ENCODE measurements around the gene TAB3. TPM values are rescaled to one million over a fixed set of nuclear protein-coding genes. Genes with fewer than 3 reads are reported as not detected.
"Not testable (repeated sequence)": the region's sequence is repeated elsewhere in the genome, so short reads cannot be mapped to it uniquely, and the experiment has no call there.

TAB3 gene
- total and polyA plus RNA-seq, 9 of the 15 experiments (the other 6 are each of a cell fraction or from before 2014, with no cell fraction given), result 2.4 to 31.1 (median 15.5) TPM

DNA sequence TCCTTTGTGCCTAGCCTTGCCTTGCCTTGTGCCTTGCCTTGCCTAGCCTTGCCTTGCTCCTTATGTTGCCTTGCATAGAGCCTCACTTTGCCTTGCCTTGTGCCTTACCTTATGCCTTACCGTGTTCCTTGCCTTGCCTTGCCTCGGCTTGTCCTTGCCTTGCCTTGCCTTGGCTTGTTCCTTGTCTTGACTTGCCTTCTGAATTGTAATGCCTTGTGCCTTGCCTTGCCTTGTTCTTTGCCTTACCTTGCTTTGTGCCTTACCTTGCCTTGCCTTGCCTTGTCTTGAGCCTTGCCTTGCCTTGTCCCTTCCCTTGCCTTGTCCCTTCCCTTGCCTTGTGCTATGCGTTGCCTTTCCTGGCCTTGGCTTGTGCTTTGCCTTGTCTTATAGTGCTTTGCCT is 90.2 kb downstream of the TAB3 start:
- POLR2A ChIA-PET, result no interaction called here
- in situ Hi-C loops (cut with MboI) (no loop called here), intact Hi-C loops (cut with micrococcal nuclease) (no loop called here)
- ATAC-seq (no peak), DNase-seq (ENCODE audit: extremely low read depth in 1 of 4, low spot score in 3 of 4) (no peak), FAIRE-seq (no peak)
- Histone ChIP-seq H3K4me3 (no peak overlapping the region), H3K4me2 (ENCODE audit: insufficient read depth, low read length) (no peak overlapping the region), H3K4me1 (replicated peaks in 1 of 2; ENCODE audit: control insufficient read depth in 2 of 2, insufficient read depth in 2 of 2, low read length in 2 of 2) (no peaks in the 10 kb centered on the region), H4K20me1 (replicated peaks; ENCODE audit: control insufficient read depth, insufficient read depth, low read length) (no peaks in the 10 kb centered on the region), H3K27ac (ENCODE audit: extremely low read depth, low read depth, low read length) (no peak overlapping the region), H3K9ac (ENCODE audit: insufficient read depth in 1 of 2, low read depth in 2 of 2, low read length in 2 of 2) (no peak overlapping the region), H3K79me2 (ENCODE audit: control insufficient read depth, insufficient read depth, low read length) (no peaks in the 10 kb centered on the region), H3K36me3 (ENCODE audit: control insufficient read depth, insufficient read depth, low read length) (no peaks in the 10 kb centered on the region), H3K9me1 (ENCODE audit: control insufficient read depth, insufficient read depth, low read length) (no peaks in the 10 kb centered on the region), H3K27me3 (ENCODE audit: control insufficient read depth in 2 of 2, insufficient read depth in 2 of 2, low read length in 2 of 2) (no peaks in the 10 kb centered on the region), H3K9me3 (replicated peaks; ENCODE audit: control insufficient read depth, insufficient read depth, low read depth, low read length) (no peaks in the 10 kb centered on the region), H2AFZ (ENCODE audit: low read depth, low read length) (no peak overlapping the region)
- WGBS (ENCODE audit: insufficient coverage, low coverage, missing lambda C conversion rate), result 0% methylated on average over 3 of the region's 3 CpGs
- TF ChIP-seq TEAD2 (tag; IDR thresholded peaks at IDR 0.05) (no peak), ETV1 (tag; conservative IDR thresholded peaks at IDR 0.05; ENCODE audit: low read depth) (no peak), MIER1 (IDR thresholded peaks at IDR 0.05; ENCODE audit: low read depth) (no peak)
- TF ChIP-seq, protein P1, sequence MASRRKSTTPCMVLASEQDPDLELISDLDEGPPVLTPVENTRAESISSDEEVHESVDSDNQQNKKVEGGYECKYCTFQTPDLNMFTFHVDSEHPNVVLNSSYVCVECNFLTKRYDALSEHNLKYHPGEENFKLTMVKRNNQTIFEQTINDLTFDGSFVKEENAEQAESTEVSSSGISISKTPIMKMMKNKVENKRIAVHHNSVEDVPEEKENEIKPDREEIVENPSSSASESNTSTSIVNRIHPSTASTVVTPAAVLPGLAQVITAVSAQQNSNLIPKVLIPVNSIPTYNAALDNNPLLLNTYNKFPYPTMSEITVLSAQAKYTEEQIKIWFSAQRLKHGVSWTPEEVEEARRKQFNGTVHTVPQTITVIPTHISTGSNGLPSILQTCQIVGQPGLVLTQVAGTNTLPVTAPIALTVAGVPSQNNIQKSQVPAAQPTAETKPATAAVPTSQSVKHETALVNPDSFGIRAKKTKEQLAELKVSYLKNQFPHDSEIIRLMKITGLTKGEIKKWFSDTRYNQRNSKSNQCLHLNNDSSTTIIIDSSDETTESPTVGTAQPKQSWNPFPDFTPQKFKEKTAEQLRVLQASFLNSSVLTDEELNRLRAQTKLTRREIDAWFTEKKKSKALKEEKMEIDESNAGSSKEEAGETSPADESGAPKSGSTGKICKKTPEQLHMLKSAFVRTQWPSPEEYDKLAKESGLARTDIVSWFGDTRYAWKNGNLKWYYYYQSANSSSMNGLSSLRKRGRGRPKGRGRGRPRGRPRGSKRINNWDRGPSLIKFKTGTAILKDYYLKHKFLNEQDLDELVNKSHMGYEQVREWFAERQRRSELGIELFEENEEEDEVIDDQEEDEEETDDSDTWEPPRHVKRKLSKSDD (conservative IDR thresholded peaks at IDR 0.05; ENCODE audit: low read length), result no peak
- TF ChIP-seq, protein P2, sequence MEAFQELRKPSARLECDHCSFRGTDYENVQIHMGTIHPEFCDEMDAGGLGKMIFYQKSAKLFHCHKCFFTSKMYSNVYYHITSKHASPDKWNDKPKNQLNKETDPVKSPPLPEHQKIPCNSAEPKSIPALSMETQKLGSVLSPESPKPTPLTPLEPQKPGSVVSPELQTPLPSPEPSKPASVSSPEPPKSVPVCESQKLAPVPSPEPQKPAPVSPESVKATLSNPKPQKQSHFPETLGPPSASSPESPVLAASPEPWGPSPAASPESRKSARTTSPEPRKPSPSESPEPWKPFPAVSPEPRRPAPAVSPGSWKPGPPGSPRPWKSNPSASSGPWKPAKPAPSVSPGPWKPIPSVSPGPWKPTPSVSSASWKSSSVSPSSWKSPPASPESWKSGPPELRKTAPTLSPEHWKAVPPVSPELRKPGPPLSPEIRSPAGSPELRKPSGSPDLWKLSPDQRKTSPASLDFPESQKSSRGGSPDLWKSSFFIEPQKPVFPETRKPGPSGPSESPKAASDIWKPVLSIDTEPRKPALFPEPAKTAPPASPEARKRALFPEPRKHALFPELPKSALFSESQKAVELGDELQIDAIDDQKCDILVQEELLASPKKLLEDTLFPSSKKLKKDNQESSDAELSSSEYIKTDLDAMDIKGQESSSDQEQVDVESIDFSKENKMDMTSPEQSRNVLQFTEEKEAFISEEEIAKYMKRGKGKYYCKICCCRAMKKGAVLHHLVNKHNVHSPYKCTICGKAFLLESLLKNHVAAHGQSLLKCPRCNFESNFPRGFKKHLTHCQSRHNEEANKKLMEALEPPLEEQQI (IDR thresholded peaks at IDR 0.05), result no peak
- CTCF ChIA-PET (ENCODE audit: low intra/inter-chr PET ratio), result no interaction called here
- no TSS peak for BruUV-seq (replicated peaks)

DNA sequence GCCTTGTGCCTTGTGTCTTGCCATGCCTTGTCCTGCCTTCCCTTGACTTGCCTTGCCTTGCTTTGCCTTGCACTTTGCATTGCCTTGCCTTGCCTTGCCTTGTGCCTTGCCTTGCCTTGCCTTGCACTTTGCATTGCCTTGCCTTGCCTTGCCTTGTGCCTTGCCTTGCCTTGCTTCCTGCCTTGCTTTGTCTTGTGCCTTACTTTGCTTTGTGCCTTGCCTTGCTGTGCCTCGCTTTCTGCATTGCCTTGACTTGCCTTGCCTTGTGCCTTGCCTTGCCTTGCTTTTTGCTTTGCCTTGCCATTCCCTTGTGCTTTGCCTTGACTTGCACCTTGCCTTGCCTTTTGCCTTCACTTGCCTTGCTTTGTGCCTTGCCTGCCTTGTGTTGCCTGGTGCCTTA is 91.8 kb downstream of the TAB3 start:
- intact Hi-C loops (cut with micrococcal nuclease); H3K4me1 ChIP-seq (replicated peaks in 1 of 2; ENCODE audit: control insufficient read depth in 2 of 2, insufficient read depth in 2 of 2, low read length in 2 of 2); ATAC-seq; H3K9ac ChIP-seq (ENCODE audit: insufficient read depth in 1 of 2, low read depth in 2 of 2, low read length in 2 of 2); H3K27ac ChIP-seq (ENCODE audit: extremely low read depth, low read depth, low read length); H3K36me3 ChIP-seq (ENCODE audit: control insufficient read depth, insufficient read depth, low read length); H3K27me3 ChIP-seq (ENCODE audit: control insufficient read depth in 2 of 2, insufficient read depth in 2 of 2, low read length in 2 of 2); FAIRE-seq; H2AFZ ChIP-seq (ENCODE audit: low read depth, low read length); POLR2A ChIA-PET; in situ Hi-C loops (cut with MboI); DNase-seq (ENCODE audit: extremely low read depth in 1 of 4, low spot score in 3 of 4); H3K9me3 ChIP-seq (replicated peaks; ENCODE audit: control insufficient read depth, insufficient read depth, low read depth, low read length); CTCF ChIA-PET (ENCODE audit: low intra/inter-chr PET ratio); H3K79me2 ChIP-seq (ENCODE audit: control insufficient read depth, insufficient read depth, low read length); H3K9me1 ChIP-seq (ENCODE audit: control insufficient read depth, insufficient read depth, low read length); H4K20me1 ChIP-seq (replicated peaks; ENCODE audit: control insufficient read depth, insufficient read depth, low read length); BruUV-seq (replicated peaks); H3K4me2 ChIP-seq (ENCODE audit: insufficient read depth, low read length); H3K4me3 ChIP-seq: not testable (repeated sequence)
- no CpG with 5 or more reads among the region's 1 CpG for WGBS (ENCODE audit: insufficient coverage, low coverage, missing lambda C conversion rate)
